Activated T-cell treated with anti-CD3 and anti-CD28 coated beads for 24 hours (primary cell): ENCODE data around the gene VANGL1.

Source experiments
- DNase-seq: peaks from one replicate; pipeline ENCODE4 v3.0.0-alpha.2; 2020; ENCODE audit warnings: low read depth

Gene VANGL1

DNA sequence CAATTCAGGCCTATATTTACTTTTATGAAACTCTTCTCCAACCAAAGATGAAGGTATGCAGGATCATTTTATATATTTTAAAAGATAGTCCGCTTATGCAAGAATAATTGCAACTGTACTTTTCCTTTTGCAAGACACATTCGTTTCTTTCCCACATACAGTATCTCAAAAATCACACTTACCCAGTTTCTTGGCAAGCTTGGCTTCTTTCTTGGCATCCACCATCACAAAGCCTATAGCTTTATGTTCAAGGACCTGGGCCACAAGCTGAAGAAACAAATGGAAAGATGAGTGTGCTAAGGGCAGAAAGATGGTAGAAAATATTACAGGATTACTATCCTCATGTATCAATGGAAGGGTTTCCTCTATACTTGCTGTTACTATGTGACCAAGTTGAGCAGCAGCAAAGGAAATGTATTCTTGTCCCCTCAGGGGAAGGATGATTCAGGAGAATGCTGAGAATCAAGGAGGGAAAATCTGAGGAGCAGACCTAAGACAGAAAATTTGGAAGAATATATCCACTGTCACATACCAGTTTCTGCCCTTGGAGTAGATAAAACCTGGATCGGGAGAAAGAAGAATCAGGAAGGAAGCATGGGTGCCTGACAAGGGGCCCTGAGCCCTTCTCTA lies 103.0 kb downstream of the VANGL1 start:
- no peak for DNase-seq

- DNase-seq = no peak
Measured at GRCh38 chr1:115746021-115746690, 104.4 kb downstream of the VANGL1 start.
